Type B pancreatic cell (in vitro differentiated cells): ENCODE measurements around the gene GPR37. TPM values are rescaled to one million over a fixed set of nuclear protein-coding genes. Genes with fewer than 3 reads are reported as not detected.
A peak's percentile ranks its signal among the peaks of the same experiment; 100 is the strongest.

Source experiments
- DNase-seq: peaks from one replicate; pipeline ENCODE4 v3.0.0; 2021; ENCODE audit warnings: mixed read lengths; ENCODE audit not compliant: unreplicated experiment; ENCODE audit errors: extremely low spot score
- H3K27ac Mint-ChIP-seq: 2 replicates; pipeline ENCODE4 v1.8.0; 2021; ENCODE audit warnings: mild to moderate bottlenecking, mixed read lengths
- H3K27me3 Mint-ChIP-seq: 2 replicates; pipeline ENCODE4 v1.8.0; 2021; ENCODE audit warnings: mixed read lengths
- H3K36me3 Mint-ChIP-seq: 2 replicates; pipeline ENCODE4 v1.8.0; 2021; ENCODE audit warnings: mixed read lengths
- H3K4me1 Mint-ChIP-seq: one replicate; pipeline ENCODE4 v1.8.0; 2021; ENCODE audit warnings: mixed read lengths; ENCODE audit not compliant: unreplicated experiment
- H3K4me3 Mint-ChIP-seq: 2 replicates; pipeline ENCODE4 v1.8.0; 2021; ENCODE audit warnings: mild to moderate bottlenecking, mixed read lengths
- H3K9me3 Mint-ChIP-seq: 2 replicates; pipeline ENCODE4 v1.8.0; 2021; ENCODE audit warnings: mixed read lengths
- total RNA-seq: library from RNA; stranded (reverse); gene quantifications from 2 replicates; pipeline ENCODE4 v1.2.1, GENCODE V29; 2021; ENCODE audit warnings: low replicate concordance
- TF ChIP-seq, protein P1 (sequence below): fragments of 200-600 bp; sonication (generic); conservative IDR thresholded peaks from 2 replicates; pipeline ENCODE4 v1.5.0; 2021; ENCODE audit warnings: antibody characterized with exemption, mild to moderate bottlenecking

GPR37 gene
- total RNA-seq, 1 donor from 2014 or later = 7.9 TPM

- Mint-ChIP-seq H3K27me3 (no peaks in the 10 kb centered on the region), H3K4me1 (no peaks in the 10 kb centered on the region), H3K36me3 (no peaks in the 10 kb centered on the region), H3K27ac (no peak overlapping the region), H3K4me3 (no peak overlapping the region), H3K9me3 (no peaks in the 10 kb centered on the region)
- DNase-seq = no peak
- TF ChIP-seq, protein P1, sequence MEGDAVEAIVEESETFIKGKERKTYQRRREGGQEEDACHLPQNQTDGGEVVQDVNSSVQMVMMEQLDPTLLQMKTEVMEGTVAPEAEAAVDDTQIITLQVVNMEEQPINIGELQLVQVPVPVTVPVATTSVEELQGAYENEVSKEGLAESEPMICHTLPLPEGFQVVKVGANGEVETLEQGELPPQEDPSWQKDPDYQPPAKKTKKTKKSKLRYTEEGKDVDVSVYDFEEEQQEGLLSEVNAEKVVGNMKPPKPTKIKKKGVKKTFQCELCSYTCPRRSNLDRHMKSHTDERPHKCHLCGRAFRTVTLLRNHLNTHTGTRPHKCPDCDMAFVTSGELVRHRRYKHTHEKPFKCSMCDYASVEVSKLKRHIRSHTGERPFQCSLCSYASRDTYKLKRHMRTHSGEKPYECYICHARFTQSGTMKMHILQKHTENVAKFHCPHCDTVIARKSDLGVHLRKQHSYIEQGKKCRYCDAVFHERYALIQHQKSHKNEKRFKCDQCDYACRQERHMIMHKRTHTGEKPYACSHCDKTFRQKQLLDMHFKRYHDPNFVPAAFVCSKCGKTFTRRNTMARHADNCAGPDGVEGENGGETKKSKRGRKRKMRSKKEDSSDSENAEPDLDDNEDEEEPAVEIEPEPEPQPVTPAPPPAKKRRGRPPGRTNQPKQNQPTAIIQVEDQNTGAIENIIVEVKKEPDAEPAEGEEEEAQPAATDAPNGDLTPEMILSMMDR = no peak
These were observed 63.6 kb downstream of the GPR37 start for GRCh38 chr7:124701955-124702354.

DNA sequence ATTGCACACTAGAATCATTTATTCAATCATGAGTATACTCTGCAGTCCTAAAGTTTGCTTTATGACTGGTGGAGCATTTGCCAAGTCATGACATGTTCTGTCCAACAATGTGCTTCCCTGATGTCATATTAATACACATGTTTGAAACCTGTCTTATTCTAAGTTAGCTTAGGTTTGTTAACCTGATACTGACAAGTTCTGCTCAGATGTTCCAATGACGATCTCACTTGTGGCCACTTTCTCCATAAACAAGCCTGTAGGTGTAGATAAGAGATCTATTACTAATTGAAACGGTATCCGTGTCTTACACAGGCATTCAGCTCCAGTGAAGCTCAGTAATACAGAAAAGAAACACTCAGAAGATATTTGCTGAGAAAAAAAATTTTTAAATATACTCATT is 64.9 kb downstream of the GPR37 start:
- no peak for DNase-seq
- no peaks in the 10 kb centered on the region for H3K9me3 Mint-ChIP-seq

DNA sequence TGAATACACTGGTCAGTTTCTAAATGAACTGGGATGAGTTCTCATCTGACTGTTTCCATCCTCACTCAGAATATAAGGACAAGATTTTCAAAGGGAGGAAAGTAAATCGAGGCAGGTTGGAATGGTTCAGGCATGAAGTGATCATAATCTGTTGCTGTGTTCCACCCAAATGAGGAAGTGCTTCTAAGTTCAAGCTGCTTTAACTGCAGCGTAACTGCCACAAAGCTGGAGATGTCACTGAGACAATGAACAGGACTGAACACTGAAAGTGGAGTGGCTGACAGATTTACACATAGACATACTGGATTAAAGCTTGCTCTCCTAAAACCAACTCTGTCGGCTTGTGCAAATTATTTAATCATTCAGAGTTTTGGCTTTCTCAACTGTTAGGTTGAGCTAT is 66.6 kb downstream of the GPR37 start:
- H3K36me3 Mint-ChIP-seq = no peaks in the 10 kb centered on the region
- H3K4me1 Mint-ChIP-seq = no peaks in the 10 kb centered on the region
- no peak for DNase-seq
- no peaks in the 10 kb centered on the region for H3K27me3 Mint-ChIP-seq
- H3K27ac Mint-ChIP-seq = peak overlapping the region; percentile 15
- TF ChIP-seq, protein P1 = no peak
- peaks cover 5% of the 10 kb centered on the region for H3K9me3 Mint-ChIP-seq
- no peak overlapping the region for H3K4me3 Mint-ChIP-seq

More for the DNA sequence above, 64.9 kb downstream of the GPR37 start:
- Mint-ChIP-seq H3K36me3 (no peaks in the 10 kb centered on the region), H3K4me1 (no peaks in the 10 kb centered on the region), H3K27me3 (no peaks in the 10 kb centered on the region), H3K27ac (no peak overlapping the region), H3K4me3 (no peak overlapping the region)
- TF ChIP-seq, protein P1 = no peak

DNA sequence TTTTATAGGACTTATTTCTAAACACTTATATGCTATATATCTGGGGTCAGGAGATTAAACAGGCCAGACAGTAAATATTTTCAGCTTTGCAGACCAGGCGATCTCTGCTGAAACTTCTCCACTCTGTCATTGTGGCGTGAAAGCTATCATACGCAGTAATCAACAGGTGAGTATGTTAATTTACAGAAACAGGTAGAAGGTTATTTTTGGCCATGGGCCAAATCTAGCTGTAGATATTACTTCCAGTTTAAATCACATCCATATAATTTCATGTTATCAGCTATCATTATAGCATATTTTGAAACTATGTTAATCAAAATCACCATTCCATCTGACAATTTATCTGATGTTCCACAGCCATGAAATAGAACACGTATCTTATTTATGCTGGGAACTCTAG is 67.8 kb downstream of the GPR37 start:
- Mint-ChIP-seq H3K27me3 (no peaks in the 10 kb centered on the region), H3K27ac (no peak overlapping the region), H3K4me1 (no peaks in the 10 kb centered on the region), H3K9me3 (peaks cover 5% of the 10 kb centered on the region), H3K4me3 (no peak overlapping the region), H3K36me3 (no peaks in the 10 kb centered on the region)
- no peak for DNase-seq
- TF ChIP-seq, protein P1 = no peak

Other genes with a start within 250 kb of the GPR37 start
- 12.6 and 27.3 TPM in 2 replicates for gene POT1, start 164.0 kb upstream of the GPR37 start, total RNA-seq